SK-N-MC (cell line): ENCODE results near the gene SPATA20.

Experiments used
- DNase-seq: peaks from one replicate; pipeline ENCODE4 v3.0.0-alpha.2; 2011; ENCODE audit warnings: low read depth, low spot score
- H3K27ac ChIP-seq: fragments of 200-600 bp; sonication (generic); 2 replicates; pipeline ENCODE4 v1.5.1; 2016; ENCODE audit warnings: mixed run types
- H3K36me3 ChIP-seq: fragments of 200-600 bp; sonication (generic); 2 replicates; pipeline ENCODE4 v1.6.1; 2017; ENCODE audit warnings: antibody characterized with exemption, low read length, mixed read lengths; ENCODE audit not compliant: insufficient read depth
- H3K4me3 ChIP-seq: fragments of 200-600 bp; sonication (generic); 2 replicates; pipeline ENCODE4 v1.5.1; 2016
- H3K9ac ChIP-seq: fragments of 200-600 bp; sonication (generic); 2 replicates; pipeline ENCODE4 v1.8.0; 2017; ENCODE audit warnings: mixed run types, mixed read lengths; ENCODE audit not compliant: insufficient read length
- H3K9me3 ChIP-seq: fragments of 200-600 bp; sonication (generic); 2 replicates; pipeline ENCODE4 v1.6.1; 2017; ENCODE audit warnings: low read depth, mild to moderate bottlenecking, antibody characterized with exemption, low read length, moderate library complexity, mixed read lengths
- EZH2 ChIP-seq: fragments of 200-600 bp; sonication (generic); IDR thresholded peaks from one replicate; pipeline ENCODE4 v1.6.1; 2017; ENCODE audit warnings: antibody characterized with exemption
- FOXP2 ChIP-seq: optimal IDR thresholded peaks from 2 replicates; pipeline ENCODE3; 2011; ENCODE audit warnings: mild to moderate bottlenecking, moderate library complexity; ENCODE audit not compliant: insufficient read depth; ENCODE audit errors: extremely low read length, control extremely low read depth
- POLR2AphosphoS5 ChIP-seq: IDR thresholded peaks from 2 replicates; pipeline ENCODE4 v1.6.1; 2012; ENCODE audit warnings: mild to moderate bottlenecking, low read depth, low read length, borderline replicate concordance

Gene SPATA20

DNA sequence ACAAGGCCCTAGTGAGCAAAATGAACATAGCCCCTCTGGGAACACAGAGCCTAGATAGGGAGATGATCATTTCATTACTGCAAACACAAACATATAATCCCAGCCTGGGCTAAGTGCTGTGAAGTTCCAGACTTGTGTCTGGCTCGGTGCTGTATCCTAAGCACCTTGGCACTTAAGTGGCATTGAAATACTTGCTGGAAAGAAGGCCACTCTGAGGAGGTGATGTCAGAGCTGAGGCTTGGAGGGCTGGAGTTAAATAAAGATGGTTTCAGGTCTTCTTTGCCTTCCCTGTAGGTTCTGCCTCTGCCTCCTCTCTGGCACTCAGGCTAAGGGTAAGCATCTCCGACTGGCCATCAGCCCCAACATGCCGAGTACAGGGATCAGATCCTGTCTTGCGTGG lies 11.1 kb downstream of the SPATA20 start:
- no peak for TF ChIP-seq POLR2AphosphoS5
- no peak for TF ChIP-seq EZH2
- no peak for TF ChIP-seq FOXP2
- Histone ChIP-seq H3K27ac (peak overlapping the region; percentile 56), H3K9me3 (no peaks in the 10 kb centered on the region), H3K36me3 (no peaks in the 10 kb centered on the region), H3K9ac (no peak overlapping the region), H3K4me3 (no peak overlapping the region; the same call in 1 of the 2 replicates)
- DNase-seq, result no peak

- Histone ChIP-seq H3K9me3 (no peaks in the 10 kb centered on the region), H3K4me3 (peak overlapping the region; percentile 90), H3K9ac (peak overlapping the region; percentile 15), H3K36me3 (no peaks in the 10 kb centered on the region), H3K27ac (peak overlapping the region; percentile 56; the same call in 1 of the 2 replicates)
- DNase-seq, result no peak
- TF ChIP-seq EZH2, result no peak
- TF ChIP-seq POLR2AphosphoS5, result no peak
- TF ChIP-seq FOXP2, result no peak
Measured at GRCh38 chr17:50558581-50558940, 11.6 kb downstream of the SPATA20 start.

- no peak for DNase-seq
- peak overlapping the region; percentile 90 for H3K4me3 ChIP-seq
- H3K9ac ChIP-seq, result peak overlapping the region; percentile 74
- H3K36me3 ChIP-seq, result no peaks in the 10 kb centered on the region
- H3K9me3 ChIP-seq, result no peaks in the 10 kb centered on the region
- TF ChIP-seq EZH2, result no peak
- no peak for TF ChIP-seq FOXP2
- TF ChIP-seq POLR2AphosphoS5, result no peak
- peak overlapping the region; percentile 90; the same call in 1 of the 2 replicates for H3K27ac ChIP-seq
Measured at GRCh38 chr17:50558941-50559614, 12.1 kb downstream of the SPATA20 start.

DNA sequence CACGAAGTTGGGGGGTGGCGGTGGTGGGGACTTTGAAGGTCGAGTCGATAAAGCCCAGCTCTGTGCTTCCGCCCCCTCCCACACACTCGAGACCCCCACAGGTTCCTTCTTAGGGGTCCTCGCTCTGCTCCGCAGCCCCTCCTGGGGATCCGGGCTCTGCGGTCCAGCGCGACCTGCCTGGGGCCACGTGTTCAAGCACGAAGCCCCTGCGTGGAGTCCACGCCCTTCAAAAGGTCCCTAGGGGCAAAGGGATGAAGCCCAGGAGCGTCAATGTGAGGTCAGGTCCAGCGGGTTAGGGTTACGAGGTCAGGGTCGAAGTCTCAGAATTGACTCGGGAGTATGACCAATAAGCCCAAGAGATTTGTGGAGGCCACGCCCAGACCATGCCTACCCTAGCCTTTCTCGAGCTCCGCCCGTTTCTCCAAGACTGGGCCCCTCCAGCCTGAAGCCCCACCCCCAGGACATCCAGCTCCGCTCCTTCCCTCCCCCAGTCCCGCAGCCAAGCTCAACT lies 12.8 kb downstream of the SPATA20 start:
- Histone ChIP-seq H3K27ac (peak overlapping the region; percentile 90), H3K9me3 (no peaks in the 10 kb centered on the region), H3K9ac (peak overlapping the region; percentile 74), H3K4me3 (peak overlapping the region; percentile 90), H3K36me3 (no peaks in the 10 kb centered on the region)
- TF ChIP-seq EZH2, result no peak
- TF ChIP-seq POLR2AphosphoS5, result peak; percentile 39; the same call in 1 of the 2 replicates
- DNase-seq, result peak; percentile 66

GRCh38 chr17:50560185-50560824 lies 13.3 kb downstream of the SPATA20 start, which contains the start of gene CACNA1G:
CACNA1G (plus strand) TSS chr17:50560715; CDS start chr17:50561460, 745 bp downstream.
- peak; percentile 59 for DNase-seq
- TF ChIP-seq EZH2, result no peak
- TF ChIP-seq POLR2AphosphoS5, result peak; percentile 72
- no peak for TF ChIP-seq FOXP2
- Histone ChIP-seq H3K9ac (peak within 1 kb of the TSS; percentile 77), H3K4me3 (peak within 1 kb of the TSS; percentile 90), H3K27ac (peak within 1 kb of the TSS; percentile 90), H3K9me3 (no peaks in the 10 kb centered on the region), H3K36me3 (no peaks in the 10 kb centered on the region)

- Histone ChIP-seq H3K36me3 (no peaks in the 10 kb centered on the region), H3K4me3 (peak overlapping the region; percentile 90), H3K9me3 (no peaks in the 10 kb centered on the region), H3K27ac (no peak overlapping the region), H3K9ac (peak overlapping the region; percentile 77)
- no peak for DNase-seq
- no peak for TF ChIP-seq EZH2
- TF ChIP-seq FOXP2, result no peak
- TF ChIP-seq POLR2AphosphoS5, result no peak
Measured at GRCh38 chr17:50560931-50561745, 14.2 kb downstream of the SPATA20 start.

GRCh38 chr17:50561746-50562141 lies 14.8 kb downstream of the SPATA20 start:
- peak overlapping the region; percentile 90 for H3K4me3 ChIP-seq
- TF ChIP-seq FOXP2 (no peak), EZH2 (no peak)
- DNase-seq, result no peak

More at GRCh38 chr17:50561746-50562141, 14.8 kb downstream of the SPATA20 start:
- Histone ChIP-seq H3K36me3 (no peaks in the 10 kb centered on the region), H3K27ac (no peak overlapping the region), H3K9ac (peak overlapping the region; percentile 77), H3K9me3 (no peaks in the 10 kb centered on the region)
